Effector memory CD4-positive, alpha-beta T cell (primary cell): ENCODE data around the gene UBQLN2.
"Not testable (repeated sequence)": the region's sequence is repeated elsewhere in the genome, so short reads cannot be mapped to it uniquely, and the experiment has no call there.

Experiments
- DNase-seq, 3 donors: peaks; one replicate each; pipeline ENCODE4 v3.0.0-alpha.2; 2020
- H3K27ac ChIP-seq: 2 replicates; pipeline ENCODE4 v1.7.0; 2013; ENCODE audit warnings: mild to moderate bottlenecking, low read length, moderate library complexity; ENCODE audit not compliant: insufficient read depth, poor library complexity, severe bottlenecking
- H3K27me3 ChIP-seq: replicated peaks from 2 replicates; pipeline ENCODE4 v1.7.0; 2013; ENCODE audit warnings: mild to moderate bottlenecking, low read length; ENCODE audit not compliant: insufficient read depth, control insufficient read depth, poor library complexity, severe bottlenecking
- H3K36me3 ChIP-seq: 2 replicates; pipeline ENCODE4 v1.7.0; 2013; ENCODE audit warnings: mild to moderate bottlenecking, low read length, moderate library complexity; ENCODE audit not compliant: control insufficient read depth, insufficient read depth
- H3K4me1 ChIP-seq: 2 replicates; pipeline ENCODE4 v1.7.0; 2013; ENCODE audit warnings: low read length, mild to moderate bottlenecking; ENCODE audit not compliant: control insufficient read depth, insufficient read depth, poor library complexity, severe bottlenecking
- H3K4me3 ChIP-seq: 2 replicates; pipeline ENCODE4 v1.7.0; 2013; ENCODE audit warnings: low read length, low read depth, mild to moderate bottlenecking; ENCODE audit not compliant: insufficient read depth, poor library complexity, severe bottlenecking
- H3K9me3 ChIP-seq: 2 replicates; pipeline ENCODE4 v1.7.0; 2013; ENCODE audit warnings: mild to moderate bottlenecking, low read length, moderate library complexity; ENCODE audit not compliant: control insufficient read depth

Gene UBQLN2

GRCh38 chrX:56569378-56570057, 6.1 kb downstream of the UBQLN2 start:
- Histone ChIP-seq H3K4me1 (no peaks in the 10 kb centered on the region), H3K27me3 (no peaks in the 10 kb centered on the region), H3K4me3 (no peak overlapping the region), H3K36me3 (no peaks in the 10 kb centered on the region), H3K27ac (no peak overlapping the region), H3K9me3 (no peaks in the 10 kb centered on the region)
- no peak for DNase-seq

DNA sequence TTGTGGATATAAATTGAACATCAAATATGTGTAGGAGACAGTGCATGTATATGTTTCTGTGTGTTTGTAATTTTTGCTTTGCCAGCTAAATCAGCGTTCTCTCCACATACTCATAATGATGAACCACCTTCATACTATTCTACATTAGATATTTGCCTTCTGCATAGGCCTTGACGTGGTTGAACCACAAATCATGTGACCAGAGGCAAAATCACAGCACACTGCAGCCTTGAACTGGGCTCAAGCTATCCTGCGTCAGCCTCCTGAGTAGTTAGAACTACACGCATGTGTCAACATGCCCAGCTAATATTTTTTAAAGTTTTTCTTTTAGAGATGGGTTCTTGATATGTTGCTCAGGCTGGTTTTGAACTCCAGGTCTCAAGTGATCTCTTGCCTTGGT, 9.5 kb downstream of the UBQLN2 start:
- Histone ChIP-seq H3K36me3 (no peaks in the 10 kb centered on the region), H3K4me1 (no peaks in the 10 kb centered on the region), H3K9me3 (no peaks in the 10 kb centered on the region), H3K27ac (no peak overlapping the region), H3K27me3 (no peaks in the 10 kb centered on the region), H3K4me3 (no peak overlapping the region)
- peak in 1 of 3 donors; percentile 2 for DNase-seq

- peaks cover 2% of the 10 kb centered on the region for H3K9me3 ChIP-seq
- H3K4me3 ChIP-seq, result no peak overlapping the region
- DNase-seq, result no peak
- H3K27ac ChIP-seq, result no peak overlapping the region
- no peaks in the 10 kb centered on the region for H3K36me3 ChIP-seq
- no peaks in the 10 kb centered on the region for H3K27me3 ChIP-seq
- H3K4me1 ChIP-seq, result no peaks in the 10 kb centered on the region
Measured at GRCh38 chrX:56574861-56575260, 11.4 kb downstream of the UBQLN2 start.

DNA sequence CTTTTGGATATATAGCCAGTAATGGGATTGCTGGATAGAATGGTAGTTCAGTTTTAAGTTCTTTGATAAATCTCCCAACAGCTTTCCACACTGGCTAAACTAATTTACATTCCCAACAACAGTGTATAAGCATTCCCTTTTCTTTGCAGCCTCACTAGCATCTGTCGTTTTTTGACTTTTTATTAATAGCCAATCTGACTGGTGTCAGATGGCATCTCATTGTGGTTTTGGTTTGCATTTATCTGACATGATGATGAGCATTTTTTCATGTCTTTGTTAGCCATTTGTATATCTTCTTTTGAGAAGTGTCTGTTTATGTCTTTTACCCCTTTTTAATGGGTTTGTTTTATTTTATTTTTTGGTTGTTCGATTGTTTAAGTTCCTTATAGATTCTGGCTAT, 13.3 kb downstream of the UBQLN2 start:
- H3K27ac ChIP-seq, result no peak overlapping the region
- no peak overlapping the region for H3K4me3 ChIP-seq
- H3K27me3 ChIP-seq, result no peaks in the 10 kb centered on the region
- no peaks in the 10 kb centered on the region for H3K36me3 ChIP-seq
- no peaks in the 10 kb centered on the region for H3K4me1 ChIP-seq
- DNase-seq, result no peak
- H3K9me3 ChIP-seq, result peaks cover 4% of the 10 kb centered on the region

DNA sequence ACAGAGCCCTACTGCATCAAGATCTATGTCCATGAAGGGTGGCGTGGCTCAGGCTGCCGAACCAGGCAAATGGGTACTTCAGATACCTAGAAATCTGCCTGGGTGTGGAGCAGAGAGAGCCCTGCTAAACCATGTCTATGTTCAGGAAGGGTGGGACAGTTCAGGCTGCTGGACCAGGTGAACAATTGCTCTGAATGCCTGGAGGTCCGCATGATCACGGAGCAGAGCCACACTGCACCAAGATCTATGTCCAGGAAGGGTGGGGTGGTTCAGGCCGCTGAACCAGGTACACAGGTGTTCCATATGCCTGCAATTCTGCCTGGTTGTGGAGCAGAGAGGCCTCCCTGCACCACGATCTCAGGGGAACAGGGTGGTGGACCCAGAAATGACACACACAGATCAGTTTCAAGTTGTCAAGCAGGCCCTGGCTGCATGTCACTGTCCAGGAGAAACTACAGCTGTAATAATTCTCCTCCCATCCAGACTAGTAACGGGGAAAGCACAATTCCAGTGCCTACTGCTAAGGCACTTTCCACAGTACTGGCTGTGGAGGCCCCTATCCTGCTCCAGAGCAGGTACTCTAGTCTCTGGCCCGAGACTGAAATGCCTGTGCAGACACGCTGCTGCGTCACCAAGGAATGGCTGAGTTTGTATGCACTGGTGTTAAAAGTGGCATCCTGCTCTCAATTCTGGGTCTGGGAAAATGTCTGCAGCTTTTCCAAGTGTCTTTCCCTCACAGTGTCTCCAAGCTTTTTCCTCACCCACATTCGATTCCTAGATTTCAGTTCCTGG, 25.2 kb downstream of the UBQLN2 start:
- Histone ChIP-seq H3K27ac (no peak overlapping the region), H3K27me3 (no peaks in the 10 kb centered on the region), H3K4me3 (no peak overlapping the region), H3K9me3 (no peaks in the 10 kb centered on the region), H3K36me3 (no peaks in the 10 kb centered on the region), H3K4me1 (peaks cover 3% of the 10 kb centered on the region)
- DNase-seq, result no peak

- H3K4me1 ChIP-seq, H3K27ac ChIP-seq, DNase-seq, H3K36me3 ChIP-seq, H3K27me3 ChIP-seq, H3K9me3 ChIP-seq, H3K4me3 ChIP-seq: not testable (repeated sequence)
Measured at GRCh38 chrX:56591830-56592229, 28.4 kb downstream of the UBQLN2 start.

- no peaks in the 10 kb centered on the region for H3K9me3 ChIP-seq
- no peak for DNase-seq
- H3K27me3 ChIP-seq, result no peaks in the 10 kb centered on the region
- H3K4me1 ChIP-seq, result no peaks in the 10 kb centered on the region
- H3K4me3 ChIP-seq, result no peak overlapping the region
- no peak overlapping the region for H3K27ac ChIP-seq
- H3K36me3 ChIP-seq, result peaks cover 5% of the 10 kb centered on the region
Measured at GRCh38 chrX:56600141-56600540, 36.7 kb downstream of the UBQLN2 start.

GRCh38 chrX:56600987-56601386, 37.6 kb downstream of the UBQLN2 start:
- DNase-seq, result no peak
- no peaks in the 10 kb centered on the region for H3K9me3 ChIP-seq
- no peaks in the 10 kb centered on the region for H3K4me1 ChIP-seq
- H3K4me3 ChIP-seq, result no peak overlapping the region
- no peak overlapping the region for H3K27ac ChIP-seq
- H3K36me3 ChIP-seq, result peaks cover 5% of the 10 kb centered on the region
- no peaks in the 10 kb centered on the region for H3K27me3 ChIP-seq

DNA sequence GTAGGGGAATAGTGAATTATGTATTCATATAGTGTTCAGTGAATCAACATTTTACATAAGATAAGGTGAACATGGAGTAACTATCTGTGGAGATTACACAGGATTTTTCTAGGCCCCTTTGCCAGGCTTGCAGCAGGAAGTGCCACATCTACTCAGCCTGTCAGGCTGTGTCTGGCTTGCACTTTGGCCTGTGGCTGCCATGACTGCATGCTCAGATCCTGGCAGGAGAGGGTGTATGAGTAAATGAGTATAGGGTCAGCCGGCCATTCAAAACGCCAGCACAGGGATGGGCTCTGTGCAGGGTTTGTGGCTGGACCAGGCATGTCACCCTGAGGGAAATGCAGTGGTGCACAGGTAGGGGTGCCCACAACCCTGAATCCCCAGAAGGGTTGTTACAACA, 51.9 kb downstream of the UBQLN2 start:
- Histone ChIP-seq H3K9me3 (no peaks in the 10 kb centered on the region), H3K36me3 (no peaks in the 10 kb centered on the region), H3K4me3 (no peak overlapping the region), H3K4me1 (no peaks in the 10 kb centered on the region), H3K27ac (no peak overlapping the region), H3K27me3 (no peaks in the 10 kb centered on the region)
- no peak for DNase-seq
